ENCODE data around the gene ADAM30.

ADAM30 gene

GRCh38 chr1:119918301-119918700 lies 22.0 kb upstream of the ADAM30 start:
- no peak for TF ChIP-seq CTCF (IDR thresholded peaks at IDR 0.05; ENCODE audit: low read depth, low read length)
- no peak for DNase-seq (ENCODE audit: extremely low read depth, low read depth)

DNA sequence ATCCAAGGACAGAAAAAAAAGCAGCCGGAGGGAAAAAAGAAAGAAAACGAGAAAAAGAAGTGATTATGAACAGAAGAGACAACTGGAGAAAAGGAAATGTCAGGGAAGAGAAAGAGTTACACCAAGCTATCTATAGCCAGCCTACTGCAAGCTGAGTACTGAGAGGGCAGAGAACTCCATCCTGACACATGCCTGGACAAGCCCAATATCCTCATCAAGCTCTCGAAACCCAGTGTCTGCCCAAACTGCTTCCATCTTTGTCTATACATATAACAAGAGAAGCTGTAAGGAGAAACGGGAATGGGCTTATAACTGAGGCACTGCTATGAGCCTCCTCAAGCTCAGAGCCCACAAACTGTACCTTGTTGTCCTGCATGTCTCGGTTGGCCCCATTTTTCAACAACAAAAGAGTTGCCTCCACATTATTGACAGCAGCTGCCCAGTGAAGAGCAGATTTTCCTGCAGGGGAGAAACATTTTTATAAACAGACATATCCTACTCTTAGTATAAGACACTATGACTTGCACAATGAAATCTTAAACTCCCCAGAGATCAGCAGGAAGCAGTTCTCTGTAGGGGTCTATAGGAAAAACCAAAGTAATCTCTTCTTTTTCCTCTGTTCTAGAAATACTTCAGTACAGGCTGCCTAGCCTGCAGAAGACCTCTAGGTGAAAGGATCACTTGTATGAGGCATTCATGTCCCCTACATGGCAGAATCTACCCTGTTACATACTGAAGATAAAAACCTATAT lies 21.2 kb upstream of the ADAM30 start:
- no peak for DNase-seq (ENCODE audit: extremely low read depth, low read depth)
- no peak for TF ChIP-seq CTCF (IDR thresholded peaks at IDR 0.05; ENCODE audit: low read depth, low read length)

GRCh38 chr1:119915517-119915916 lies 19.2 kb upstream of the ADAM30 start:
- TF ChIP-seq CTCF (IDR thresholded peaks at IDR 0.05; ENCODE audit: low read depth, low read length), result no peak
- no peak for DNase-seq (ENCODE audit: extremely low read depth, low read depth)

- no peak for TF ChIP-seq CTCF (IDR thresholded peaks at IDR 0.05; ENCODE audit: low read depth, low read length)
- DNase-seq (ENCODE audit: extremely low read depth, low read depth), result no peak
Measured at GRCh38 chr1:119914071-119914470, 17.8 kb upstream of the ADAM30 start.

- TF ChIP-seq CTCF (IDR thresholded peaks at IDR 0.05; ENCODE audit: low read depth, low read length), result no peak
- DNase-seq (ENCODE audit: extremely low read depth, low read depth), result no peak
Measured at GRCh38 chr1:119912963-119913362, 16.6 kb upstream of the ADAM30 start.

DNA sequence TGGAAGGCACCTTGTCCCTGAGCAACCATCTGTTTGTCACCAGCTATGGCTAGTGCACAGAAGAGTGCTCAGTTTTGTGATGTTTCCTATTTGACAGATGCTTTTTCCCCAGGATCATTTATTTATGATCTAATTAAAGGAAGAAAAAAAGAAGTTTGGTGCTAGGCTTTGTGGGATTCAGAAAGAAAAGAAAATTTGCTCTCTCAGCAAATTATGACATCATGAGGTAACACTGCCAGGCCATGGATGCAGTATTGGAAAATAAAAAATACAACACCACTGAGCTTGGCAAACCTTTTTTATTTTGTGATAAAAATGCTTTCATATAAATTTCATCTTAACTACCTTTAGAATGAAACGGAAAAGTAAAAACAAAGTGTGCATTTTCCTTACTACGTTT lies 15.5 kb upstream of the ADAM30 start:
- no peak for TF ChIP-seq CTCF (IDR thresholded peaks at IDR 0.05; ENCODE audit: low read depth, low read length)
- no peak for DNase-seq (ENCODE audit: extremely low read depth, low read depth)

- no peak for TF ChIP-seq CTCF (IDR thresholded peaks at IDR 0.05; ENCODE audit: low read depth, low read length)
- no peak for DNase-seq (ENCODE audit: extremely low read depth, low read depth)
Measured at GRCh38 chr1:119910618-119911017, 14.3 kb upstream of the ADAM30 start.
